BE2C (cell line): ENCODE data around the gene SENP3.

Experiments used
- DNase-seq: peaks from one replicate; pipeline ENCODE4 v3.0.0-alpha.2; 2020
- H3K27me3 ChIP-seq: fragments of 250-450 bp; sonication (Bioruptor Pico); 2 replicates; pipeline ENCODE4 v1.5.1; 2020; ENCODE audit warnings: mild to moderate bottlenecking
- H3K36me3 ChIP-seq: fragments of 250-450 bp; sonication (Bioruptor Pico); 2 replicates; pipeline ENCODE4 v1.5.1; 2020; ENCODE audit warnings: mild to moderate bottlenecking
- H3K4me1 ChIP-seq: fragments of 250-450 bp; sonication (Bioruptor Pico); 2 replicates; pipeline ENCODE4 v1.5.1; 2020
- H3K4me3 ChIP-seq: 2 replicates; pipeline ENCODE4 v1.5.1; 2011; ENCODE audit warnings: low read depth, low read length
- H3K9me3 ChIP-seq: fragments of 250-450 bp; sonication (Bioruptor Pico); 2 replicates; pipeline ENCODE4 v1.5.1; 2020
- TF ChIP-seq, protein P1 (sequence below): IDR thresholded peaks from 2 replicates; pipeline ENCODE4 v1.5.1; 2012; ENCODE audit warnings: mild to moderate bottlenecking, low read depth, low read length

The SENP3 gene

GRCh38 chr17:7562208-7562605 is 488 bp downstream of the SENP3 start:
- Histone ChIP-seq H3K27me3 (no peaks in the 10 kb centered on the region), H3K4me3 (peak overlapping the region; percentile 74), H3K36me3 (peaks cover 11% of the 10 kb centered on the region), H3K9me3 (no peaks in the 10 kb centered on the region), H3K4me1 (no peaks in the 10 kb centered on the region; the same call in 1 of the 2 replicates)
- TF ChIP-seq, protein P1, sequence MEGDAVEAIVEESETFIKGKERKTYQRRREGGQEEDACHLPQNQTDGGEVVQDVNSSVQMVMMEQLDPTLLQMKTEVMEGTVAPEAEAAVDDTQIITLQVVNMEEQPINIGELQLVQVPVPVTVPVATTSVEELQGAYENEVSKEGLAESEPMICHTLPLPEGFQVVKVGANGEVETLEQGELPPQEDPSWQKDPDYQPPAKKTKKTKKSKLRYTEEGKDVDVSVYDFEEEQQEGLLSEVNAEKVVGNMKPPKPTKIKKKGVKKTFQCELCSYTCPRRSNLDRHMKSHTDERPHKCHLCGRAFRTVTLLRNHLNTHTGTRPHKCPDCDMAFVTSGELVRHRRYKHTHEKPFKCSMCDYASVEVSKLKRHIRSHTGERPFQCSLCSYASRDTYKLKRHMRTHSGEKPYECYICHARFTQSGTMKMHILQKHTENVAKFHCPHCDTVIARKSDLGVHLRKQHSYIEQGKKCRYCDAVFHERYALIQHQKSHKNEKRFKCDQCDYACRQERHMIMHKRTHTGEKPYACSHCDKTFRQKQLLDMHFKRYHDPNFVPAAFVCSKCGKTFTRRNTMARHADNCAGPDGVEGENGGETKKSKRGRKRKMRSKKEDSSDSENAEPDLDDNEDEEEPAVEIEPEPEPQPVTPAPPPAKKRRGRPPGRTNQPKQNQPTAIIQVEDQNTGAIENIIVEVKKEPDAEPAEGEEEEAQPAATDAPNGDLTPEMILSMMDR, result no peak
- DNase-seq, result no peak

DNA sequence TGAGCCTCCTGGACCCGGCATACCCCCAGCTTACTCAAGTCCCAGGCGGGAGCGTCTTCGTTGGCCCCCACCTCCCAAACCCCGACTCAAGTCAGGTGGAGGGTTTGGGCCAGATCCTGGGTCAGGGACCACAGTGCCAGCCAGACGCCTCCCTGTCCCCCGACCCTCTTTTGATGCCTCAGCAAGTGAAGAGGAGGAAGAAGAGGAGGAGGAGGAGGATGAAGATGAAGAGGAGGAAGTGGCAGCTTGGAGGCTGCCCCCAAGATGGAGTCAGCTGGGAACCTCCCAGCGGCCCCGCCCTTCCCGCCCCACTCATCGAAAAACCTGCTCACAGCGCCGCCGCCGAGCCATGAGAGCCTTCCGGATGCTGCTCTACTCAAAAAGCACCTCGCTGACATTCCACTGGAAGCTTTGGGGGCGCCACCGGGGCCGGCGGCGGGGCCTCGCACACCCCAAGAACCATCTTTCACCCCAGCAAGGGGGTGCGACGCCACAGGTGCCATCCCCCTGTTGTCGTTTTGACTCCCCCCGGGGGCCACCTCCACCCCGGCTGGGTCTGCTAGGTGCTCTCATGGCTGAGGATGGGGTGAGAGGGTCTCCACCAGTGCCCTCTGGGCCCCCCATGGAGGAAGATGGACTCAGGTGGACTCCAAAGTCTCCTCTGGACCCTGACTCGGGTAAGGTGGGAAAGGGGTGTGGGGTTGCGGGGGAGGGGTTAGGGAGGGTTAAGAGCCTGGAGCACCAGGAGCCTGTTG is 1.6 kb downstream of the SENP3 start:
- no peak for DNase-seq
- Histone ChIP-seq H3K4me3 (no peak overlapping the region), H3K4me1 (no peaks in the 10 kb centered on the region), H3K36me3 (peaks cover 11% of the 10 kb centered on the region), H3K9me3 (no peaks in the 10 kb centered on the region), H3K27me3 (no peaks in the 10 kb centered on the region)
- TF ChIP-seq, protein P1, result no peak

- DNase-seq, result no peak
- H3K9me3 ChIP-seq, result no peaks in the 10 kb centered on the region
- H3K36me3 ChIP-seq, result peaks cover 21% of the 10 kb centered on the region
- TF ChIP-seq, protein P1, result no peak
- H3K4me3 ChIP-seq, result no peak overlapping the region
- H3K4me1 ChIP-seq, result peaks cover under 1% of the 10 kb centered on the region; the same call in 1 of the 2 replicates
- H3K27me3 ChIP-seq, result no peaks in the 10 kb centered on the region
Measured at GRCh38 chr17:7569571-7569970, 7.9 kb downstream of the SENP3 start.

- TF ChIP-seq, protein P1, result no peak
- no peak for DNase-seq
- Histone ChIP-seq H3K4me1 (peaks cover 6% of the 10 kb centered on the region; the same call in 1 of the 2 replicates), H3K27me3 (no peaks in the 10 kb centered on the region), H3K9me3 (no peaks in the 10 kb centered on the region), H3K4me3 (no peak overlapping the region), H3K36me3 (peaks cover 27% of the 10 kb centered on the region)
Measured at GRCh38 chr17:7570351-7570750, 8.6 kb downstream of the SENP3 start.

DNA sequence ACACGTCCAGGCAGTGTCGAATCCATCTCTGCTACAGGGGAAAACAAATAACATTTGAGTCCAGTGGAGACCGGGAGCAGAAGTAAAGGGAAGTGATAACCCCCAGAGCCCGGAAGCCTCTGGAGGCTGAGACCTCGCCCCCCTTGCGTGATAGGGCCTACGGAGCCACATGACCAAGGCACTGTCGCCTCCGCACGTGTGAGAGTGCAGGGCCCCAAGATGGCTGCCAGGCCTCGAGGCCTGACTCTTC is 10.5 kb downstream of the SENP3 start:
- H3K36me3 ChIP-seq, result peaks cover 44% of the 10 kb centered on the region
- H3K9me3 ChIP-seq, result no peaks in the 10 kb centered on the region
- peaks cover 6% of the 10 kb centered on the region; the same call in 1 of the 2 replicates for H3K4me1 ChIP-seq
- no peak for DNase-seq
- peak overlapping the region; percentile 56 for H3K4me3 ChIP-seq
- H3K27me3 ChIP-seq, result no peaks in the 10 kb centered on the region
- TF ChIP-seq, protein P1, result no peak

- Histone ChIP-seq H3K4me1 (peaks cover 6% of the 10 kb centered on the region; the same call in 1 of the 2 replicates), H3K27me3 (no peaks in the 10 kb centered on the region), H3K36me3 (peaks cover 48% of the 10 kb centered on the region), H3K4me3 (peak overlapping the region; percentile 86), H3K9me3 (no peaks in the 10 kb centered on the region)
- TF ChIP-seq, protein P1, result no peak
- peak; percentile 93 for DNase-seq
Measured at GRCh38 chr17:7572588-7573323, 11.0 kb downstream of the SENP3 start.
